BE2C (cell line): ENCODE results near the gene CEACAM1.
"Not testable (repeated sequence)": the region's sequence is repeated elsewhere in the genome, so short reads cannot be mapped to it uniquely, and the experiment has no call there.

Source experiments
- DNase-seq: peaks from one replicate; pipeline ENCODE4 v3.0.0-alpha.2; 2020
- H3K27me3 ChIP-seq: fragments of 250-450 bp; sonication (Bioruptor Pico); 2 replicates; pipeline ENCODE4 v1.5.1; 2020; ENCODE audit warnings: mild to moderate bottlenecking
- H3K36me3 ChIP-seq: fragments of 250-450 bp; sonication (Bioruptor Pico); 2 replicates; pipeline ENCODE4 v1.5.1; 2020; ENCODE audit warnings: mild to moderate bottlenecking
- H3K4me1 ChIP-seq: fragments of 250-450 bp; sonication (Bioruptor Pico); 2 replicates; pipeline ENCODE4 v1.5.1; 2020
- H3K4me3 ChIP-seq: 2 replicates; pipeline ENCODE4 v1.5.1; 2011; ENCODE audit warnings: low read depth, low read length
- H3K9me3 ChIP-seq: fragments of 250-450 bp; sonication (Bioruptor Pico); 2 replicates; pipeline ENCODE4 v1.5.1; 2020
- TF ChIP-seq, protein P1 (sequence below): IDR thresholded peaks from 2 replicates; pipeline ENCODE4 v1.5.1; 2012; ENCODE audit warnings: mild to moderate bottlenecking, low read depth, low read length

The CEACAM1 gene

DNA sequence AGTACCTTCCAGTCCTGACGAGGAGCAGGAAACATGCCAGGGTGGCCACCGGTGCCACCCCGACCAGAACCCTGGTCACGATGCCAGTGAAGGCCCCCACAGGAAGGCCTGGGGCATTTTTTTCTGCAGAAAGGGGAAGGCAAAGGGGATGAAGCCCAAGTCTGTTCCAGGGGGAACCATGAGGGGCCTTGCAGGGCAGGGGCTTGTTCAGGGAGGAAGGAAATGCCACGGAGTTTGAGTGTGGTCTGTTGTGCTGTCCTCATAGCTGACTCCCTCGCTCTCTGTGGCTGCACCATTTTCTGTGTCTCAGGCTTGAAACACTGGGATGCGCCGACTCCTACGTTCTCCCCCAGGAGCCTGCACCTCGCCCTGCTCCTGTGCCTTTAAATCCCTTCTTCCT lies 27.5 kb upstream of the CEACAM1 start:
- Histone ChIP-seq H3K4me3 (no peak overlapping the region), H3K36me3 (no peaks in the 10 kb centered on the region), H3K4me1 (no peaks in the 10 kb centered on the region), H3K27me3 (no peaks in the 10 kb centered on the region), H3K9me3 (no peaks in the 10 kb centered on the region)
- TF ChIP-seq, protein P1, sequence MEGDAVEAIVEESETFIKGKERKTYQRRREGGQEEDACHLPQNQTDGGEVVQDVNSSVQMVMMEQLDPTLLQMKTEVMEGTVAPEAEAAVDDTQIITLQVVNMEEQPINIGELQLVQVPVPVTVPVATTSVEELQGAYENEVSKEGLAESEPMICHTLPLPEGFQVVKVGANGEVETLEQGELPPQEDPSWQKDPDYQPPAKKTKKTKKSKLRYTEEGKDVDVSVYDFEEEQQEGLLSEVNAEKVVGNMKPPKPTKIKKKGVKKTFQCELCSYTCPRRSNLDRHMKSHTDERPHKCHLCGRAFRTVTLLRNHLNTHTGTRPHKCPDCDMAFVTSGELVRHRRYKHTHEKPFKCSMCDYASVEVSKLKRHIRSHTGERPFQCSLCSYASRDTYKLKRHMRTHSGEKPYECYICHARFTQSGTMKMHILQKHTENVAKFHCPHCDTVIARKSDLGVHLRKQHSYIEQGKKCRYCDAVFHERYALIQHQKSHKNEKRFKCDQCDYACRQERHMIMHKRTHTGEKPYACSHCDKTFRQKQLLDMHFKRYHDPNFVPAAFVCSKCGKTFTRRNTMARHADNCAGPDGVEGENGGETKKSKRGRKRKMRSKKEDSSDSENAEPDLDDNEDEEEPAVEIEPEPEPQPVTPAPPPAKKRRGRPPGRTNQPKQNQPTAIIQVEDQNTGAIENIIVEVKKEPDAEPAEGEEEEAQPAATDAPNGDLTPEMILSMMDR: no peak
- no peak for DNase-seq

DNA sequence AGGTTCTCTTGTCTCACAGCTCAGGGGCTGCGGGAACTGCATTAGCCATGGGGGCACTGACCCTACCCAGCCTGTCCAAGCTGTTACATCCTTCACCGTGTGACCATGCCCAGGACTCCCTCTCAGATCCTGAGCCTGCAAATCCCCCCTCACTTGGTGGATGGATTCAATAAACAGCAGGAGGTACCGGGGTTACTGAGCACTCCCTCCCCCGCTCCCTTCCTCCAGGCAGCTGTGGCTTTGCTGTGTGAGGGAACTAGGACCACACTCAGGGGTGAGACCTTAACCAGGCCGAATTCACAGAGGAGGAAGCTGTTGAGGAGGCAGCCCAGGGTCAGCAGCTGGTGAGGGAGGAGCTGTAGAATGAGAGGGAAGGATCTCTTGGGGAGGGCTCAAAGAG lies 27.0 kb upstream of the CEACAM1 start:
- DNase-seq: no peak
- Histone ChIP-seq H3K4me3 (no peak overlapping the region), H3K27me3 (no peaks in the 10 kb centered on the region), H3K4me1 (no peaks in the 10 kb centered on the region), H3K9me3 (no peaks in the 10 kb centered on the region), H3K36me3 (no peaks in the 10 kb centered on the region)
- TF ChIP-seq, protein P1: no peak

DNA sequence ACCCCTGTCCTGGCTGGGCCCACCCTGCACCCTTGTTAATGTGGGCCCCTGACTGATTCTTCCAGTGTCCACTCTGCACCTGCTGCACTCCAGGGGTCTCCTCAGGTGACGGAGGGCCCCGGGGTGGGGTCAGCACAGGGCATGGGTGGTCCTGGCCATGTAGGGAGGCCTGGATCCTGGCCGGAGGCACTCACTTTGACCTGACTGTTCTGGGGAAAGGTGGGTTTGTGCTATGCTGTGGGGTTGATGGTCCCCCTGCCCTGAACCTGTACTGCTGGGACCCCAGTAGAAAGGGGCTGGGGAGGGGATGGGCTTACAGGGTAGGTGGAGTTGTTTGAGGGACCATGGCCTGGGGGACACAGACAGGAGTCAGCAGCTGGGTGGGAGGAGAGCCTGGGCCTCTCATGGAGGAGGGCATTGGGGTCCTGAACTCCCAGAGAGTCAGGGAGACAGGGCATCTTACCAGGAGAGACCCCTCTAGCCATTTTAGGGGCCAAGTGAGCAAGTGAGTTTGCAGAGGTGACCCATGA lies 25.8 kb upstream of the CEACAM1 start:
- no peaks in the 10 kb centered on the region for H3K9me3 ChIP-seq
- no peaks in the 10 kb centered on the region for H3K27me3 ChIP-seq
- TF ChIP-seq, protein P1: no peak
- no peak for DNase-seq
- H3K4me3 ChIP-seq: no peak overlapping the region
- no peaks in the 10 kb centered on the region for H3K4me1 ChIP-seq
- no peaks in the 10 kb centered on the region for H3K36me3 ChIP-seq

DNA sequence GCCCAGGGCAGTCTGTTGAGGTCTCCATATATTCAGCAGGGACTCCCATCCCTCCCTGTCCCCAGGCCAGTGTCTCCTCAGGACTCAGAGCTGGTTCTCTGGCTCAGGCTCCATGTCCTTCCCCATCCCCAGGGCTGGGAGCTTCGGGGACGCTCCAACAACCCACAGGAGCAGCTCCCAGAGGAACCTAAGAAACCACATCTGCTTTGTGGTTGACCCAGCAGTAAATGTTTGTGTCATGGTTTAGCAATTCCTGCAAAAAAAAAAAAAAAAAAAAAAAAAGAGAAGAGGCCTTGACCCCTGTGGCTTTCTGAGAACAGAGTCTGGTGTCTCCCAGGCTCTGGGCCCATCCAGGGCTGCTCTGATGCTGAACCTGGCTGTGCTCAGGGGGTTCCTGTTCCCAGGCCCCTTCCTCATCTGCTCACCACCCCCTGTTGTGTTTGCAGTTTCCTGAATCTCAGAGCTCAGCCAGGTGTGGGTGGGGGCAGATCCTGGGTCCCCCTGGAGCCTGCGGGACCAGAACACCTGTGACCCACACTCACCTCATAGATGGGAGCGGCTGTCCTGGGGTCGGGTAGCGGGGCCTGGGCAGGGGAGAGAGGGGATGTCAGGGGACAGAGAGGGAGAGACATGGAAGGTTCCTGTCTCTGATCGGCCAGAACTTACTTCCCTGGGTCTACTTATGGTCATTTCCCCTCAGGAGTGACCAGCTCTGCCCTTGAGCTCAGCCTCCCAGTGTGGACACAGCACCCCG lies 25.2 kb upstream of the CEACAM1 start:
- TF ChIP-seq, protein P1: no peak
- no peaks in the 10 kb centered on the region for H3K9me3 ChIP-seq
- no peaks in the 10 kb centered on the region for H3K27me3 ChIP-seq
- no peak for DNase-seq
- no peak overlapping the region for H3K4me3 ChIP-seq
- no peaks in the 10 kb centered on the region for H3K36me3 ChIP-seq
- H3K4me1 ChIP-seq: no peaks in the 10 kb centered on the region

DNA sequence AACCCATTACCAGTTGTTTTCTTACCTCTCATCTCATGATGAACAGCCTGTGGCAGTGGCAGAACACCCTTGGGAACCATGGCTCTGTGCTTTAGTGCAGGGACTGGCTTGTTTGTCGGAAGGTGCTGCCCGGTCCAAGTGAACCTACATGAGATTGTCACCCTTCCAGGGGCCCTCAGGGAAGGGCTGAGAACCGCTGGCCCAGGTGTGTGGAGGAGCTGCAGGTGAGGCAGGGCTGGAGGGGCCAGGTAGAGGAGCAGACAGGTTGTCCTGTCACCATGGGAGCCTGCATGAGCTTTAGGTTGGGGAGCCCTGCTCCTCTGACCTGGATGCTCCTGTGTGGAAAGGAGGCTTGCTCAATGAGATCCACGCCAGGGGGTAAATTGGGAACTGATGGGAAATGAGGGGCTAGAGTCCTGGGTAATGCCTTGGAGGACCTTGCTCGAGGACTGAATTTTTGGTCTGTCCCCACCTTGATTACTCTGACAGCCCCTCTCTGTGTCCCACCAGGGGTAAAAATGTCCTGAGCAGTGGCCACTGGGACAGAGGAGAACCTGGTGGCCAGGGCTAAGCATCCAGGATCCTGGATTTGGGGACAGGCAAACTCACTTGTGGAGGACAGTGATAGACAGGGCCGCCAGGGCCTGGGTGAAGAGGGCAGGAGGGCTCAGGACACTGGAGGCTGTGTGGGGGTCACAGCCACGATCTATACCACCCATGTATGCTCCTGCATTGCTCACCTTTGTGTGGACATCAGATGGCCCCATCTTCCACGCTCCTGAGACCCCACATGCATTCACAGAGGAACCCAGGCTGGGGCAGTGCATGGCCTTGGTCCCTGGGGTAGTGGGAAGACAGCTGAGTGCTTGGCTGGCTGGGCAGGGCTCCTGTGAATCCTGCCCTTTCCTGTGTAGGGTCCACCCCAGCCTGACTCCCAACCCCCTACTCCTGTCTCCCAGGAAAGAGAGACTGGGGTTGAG lies 24.1 kb upstream of the CEACAM1 start:
- DNase-seq: no peak
- no peaks in the 10 kb centered on the region for H3K27me3 ChIP-seq
- H3K4me3 ChIP-seq: no peak overlapping the region
- H3K4me1 ChIP-seq: no peaks in the 10 kb centered on the region
- TF ChIP-seq, protein P1: no peak
- H3K9me3 ChIP-seq: no peaks in the 10 kb centered on the region
- no peaks in the 10 kb centered on the region for H3K36me3 ChIP-seq

DNA sequence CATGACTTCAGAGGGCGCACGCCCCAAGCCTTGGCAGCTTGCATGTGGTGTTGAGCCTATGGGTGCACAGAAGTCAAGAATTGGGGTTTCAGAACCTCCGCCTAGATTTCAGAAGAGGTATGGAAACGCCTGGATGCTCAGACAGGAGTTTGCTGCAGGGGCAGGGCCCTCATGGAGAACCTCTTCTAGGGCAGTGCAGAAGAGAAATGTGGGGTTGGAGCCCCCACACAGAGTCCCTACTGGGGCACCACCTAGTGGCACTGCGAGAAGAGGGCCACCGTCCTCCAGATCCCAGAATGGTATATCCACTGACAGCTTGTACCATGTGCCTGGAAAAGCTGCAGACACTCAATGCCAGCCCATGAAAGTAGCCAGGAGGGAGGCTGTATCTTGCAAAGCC lies 22.2 kb upstream of the CEACAM1 start:
- not testable (repeated sequence) for H3K4me1 ChIP-seq, H3K9me3 ChIP-seq, H3K36me3 ChIP-seq, H3K27me3 ChIP-seq, H3K4me3 ChIP-seq, DNase-seq

DNA sequence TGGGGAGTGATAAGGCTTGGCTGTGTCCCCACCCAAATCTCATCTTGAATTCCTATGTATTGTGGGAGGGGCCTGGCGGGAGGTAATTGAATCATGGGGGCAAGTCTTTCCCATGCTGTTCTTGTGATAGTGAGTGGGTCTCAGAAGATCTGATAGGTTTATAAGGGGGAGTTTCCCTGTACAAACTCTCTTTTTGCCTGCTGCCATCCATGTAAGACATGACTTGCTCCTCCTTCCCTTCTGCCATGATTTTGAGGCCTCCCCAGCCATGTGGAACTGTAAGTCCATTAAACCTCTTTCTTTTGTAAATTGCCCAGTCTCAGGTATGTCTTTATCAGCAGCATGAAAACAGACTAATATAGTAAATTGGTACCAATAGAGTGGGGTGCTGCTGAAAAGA lies 20.8 kb upstream of the CEACAM1 start:
- H3K36me3 ChIP-seq, H3K9me3 ChIP-seq, DNase-seq, H3K4me1 ChIP-seq, H3K4me3 ChIP-seq, H3K27me3 ChIP-seq: not testable (repeated sequence)
